Middle frontal gyrus (tissue), 1 donor: ENCODE results near the gene FAM184B.
"Not testable (repeated sequence)": the region's sequence is repeated elsewhere in the genome, so short reads cannot be mapped to it uniquely, and the experiment has no call there.

Source experiments
- DNase-seq: peaks from one replicate; pipeline ENCODE4 v3.0.0-alpha.2; 2015; ENCODE audit warnings: low spot score; ENCODE audit errors: extremely low spot score

Gene FAM184B

DNA sequence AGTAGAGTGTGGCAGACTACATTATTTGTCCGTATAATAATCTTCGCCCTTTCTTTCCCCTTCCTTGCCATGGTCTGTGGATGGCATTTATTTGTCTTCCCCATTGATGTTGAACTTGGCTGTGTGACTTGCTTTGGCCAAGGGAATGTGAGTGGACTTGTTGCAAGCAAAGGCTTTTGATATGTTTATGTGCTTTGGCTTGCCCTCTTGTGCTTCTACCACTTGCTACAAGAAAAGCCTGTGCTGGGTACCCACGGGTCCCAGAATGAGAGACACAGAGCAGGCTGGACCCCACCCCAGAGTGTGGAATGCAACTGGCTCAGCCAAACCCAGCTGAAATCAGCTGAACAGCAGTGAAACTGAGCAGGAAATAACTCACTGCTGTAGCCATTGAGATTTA is 63.0 kb downstream of the FAM184B start:
- no peak for DNase-seq

DNA sequence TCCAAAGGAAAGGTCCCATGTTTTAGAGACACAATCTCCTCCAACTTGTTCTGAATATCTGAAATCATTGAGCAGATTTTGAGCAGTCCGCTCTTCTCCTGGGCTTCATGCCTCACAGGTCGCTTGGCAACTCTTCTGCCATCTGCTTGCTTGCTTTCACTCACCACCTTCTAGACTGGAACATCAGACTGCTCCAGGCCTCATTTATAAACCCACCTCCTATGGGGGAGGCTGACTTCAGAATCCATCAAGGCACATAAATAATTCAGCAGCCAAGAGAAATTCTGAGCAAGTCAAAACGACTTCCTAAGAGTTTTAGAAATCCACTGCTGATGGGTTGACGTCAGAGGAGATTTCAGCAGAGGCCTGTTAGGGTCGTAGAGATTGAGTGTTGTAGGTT is 64.1 kb downstream of the FAM184B start:
- peak; percentile 5 for DNase-seq

DNA sequence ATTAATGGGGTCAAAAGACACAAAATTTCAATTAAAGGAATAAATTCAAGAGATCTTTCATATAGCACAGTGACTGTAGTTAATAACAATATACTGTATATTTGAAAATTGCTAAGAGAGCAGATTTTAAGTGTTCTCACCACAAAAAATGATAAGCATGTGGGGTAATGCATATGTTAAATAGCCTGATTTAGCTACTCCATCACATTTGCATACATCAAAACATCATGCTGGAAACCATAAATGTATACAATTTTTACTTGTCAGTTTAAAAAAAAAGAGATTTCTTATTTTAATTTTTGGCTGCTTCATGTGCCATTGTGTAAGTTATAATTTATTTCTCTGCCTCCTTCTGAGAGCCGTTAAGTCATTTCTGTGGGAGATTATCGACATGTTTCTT is 65.9 kb downstream of the FAM184B start:
- no peak for DNase-seq

DNA sequence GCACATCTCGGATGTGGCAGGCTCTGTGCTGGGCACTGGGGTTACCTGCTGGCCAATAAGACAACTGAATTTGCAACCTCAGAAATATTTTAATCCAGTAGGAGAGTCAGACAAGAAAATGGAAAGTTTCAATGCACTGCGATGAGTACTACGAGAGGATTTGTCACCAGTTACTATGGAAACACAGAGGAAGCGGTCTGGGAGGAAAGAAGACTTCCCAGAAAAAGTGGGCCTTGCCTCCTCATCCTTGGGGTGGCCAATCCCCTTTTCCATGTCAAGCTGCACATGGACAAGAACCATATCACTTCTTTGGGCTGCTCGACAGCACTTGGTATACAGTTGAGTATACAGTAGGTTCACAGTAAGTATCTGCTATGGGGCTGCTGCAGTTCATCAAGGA is 67.6 kb downstream of the FAM184B start:
- no peak for DNase-seq

DNA sequence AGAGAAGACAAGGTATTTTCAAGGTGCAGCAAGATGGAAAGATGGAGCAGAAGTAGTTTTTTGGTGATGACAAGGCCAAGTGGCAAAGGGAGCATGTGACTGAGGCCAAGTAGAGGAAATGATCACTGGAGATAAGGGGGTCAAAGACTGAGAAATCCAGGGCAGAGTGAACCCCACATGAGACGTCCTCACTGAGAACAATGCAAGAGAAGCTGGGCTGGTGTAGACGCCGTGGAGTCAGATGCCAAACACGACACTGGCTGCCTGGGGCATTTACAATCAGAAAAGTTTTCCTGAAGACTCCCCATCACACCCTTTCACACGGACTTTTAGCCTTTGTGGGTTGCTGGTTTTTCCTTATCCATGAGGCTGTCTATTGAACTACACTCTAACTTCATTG is 69.3 kb downstream of the FAM184B start:
- DNase-seq: no peak

DNA sequence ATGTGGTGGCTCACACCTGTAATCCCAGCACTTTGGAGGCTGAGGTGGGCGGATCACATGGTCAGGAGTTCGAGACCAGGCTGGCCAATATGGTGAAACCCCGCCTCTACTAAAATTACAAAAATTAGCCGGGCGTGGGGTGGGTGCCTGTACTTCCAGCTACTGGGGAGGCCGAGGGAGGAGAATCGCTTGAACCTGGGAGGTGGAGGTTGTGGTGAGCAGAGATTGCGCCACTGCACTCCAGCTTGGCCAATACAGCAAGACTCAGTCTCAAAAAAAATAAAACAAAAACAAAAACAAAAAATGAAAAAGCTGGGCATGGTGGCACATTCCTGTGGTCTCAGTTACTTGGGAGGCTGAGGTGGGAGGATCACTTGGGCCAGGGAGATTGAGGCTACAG is 70.2 kb downstream of the FAM184B start:
- DNase-seq: not testable (repeated sequence)

DNA sequence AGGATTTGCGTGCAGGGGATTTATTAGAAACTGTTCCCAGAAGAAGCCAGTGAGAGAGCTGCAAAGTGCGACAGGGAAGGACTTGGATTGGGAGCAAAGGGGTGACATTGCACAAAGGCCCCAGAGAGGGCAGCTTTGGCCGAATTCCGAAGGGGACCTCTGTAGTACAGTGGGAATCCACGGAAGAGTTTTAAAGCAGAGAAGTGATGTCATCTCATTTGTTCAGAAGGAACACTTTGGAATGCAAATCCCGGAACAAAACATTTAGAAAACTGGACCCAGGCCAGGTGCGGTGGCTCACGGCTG is 71.7 kb downstream of the FAM184B start:
- no peak for DNase-seq

DNA sequence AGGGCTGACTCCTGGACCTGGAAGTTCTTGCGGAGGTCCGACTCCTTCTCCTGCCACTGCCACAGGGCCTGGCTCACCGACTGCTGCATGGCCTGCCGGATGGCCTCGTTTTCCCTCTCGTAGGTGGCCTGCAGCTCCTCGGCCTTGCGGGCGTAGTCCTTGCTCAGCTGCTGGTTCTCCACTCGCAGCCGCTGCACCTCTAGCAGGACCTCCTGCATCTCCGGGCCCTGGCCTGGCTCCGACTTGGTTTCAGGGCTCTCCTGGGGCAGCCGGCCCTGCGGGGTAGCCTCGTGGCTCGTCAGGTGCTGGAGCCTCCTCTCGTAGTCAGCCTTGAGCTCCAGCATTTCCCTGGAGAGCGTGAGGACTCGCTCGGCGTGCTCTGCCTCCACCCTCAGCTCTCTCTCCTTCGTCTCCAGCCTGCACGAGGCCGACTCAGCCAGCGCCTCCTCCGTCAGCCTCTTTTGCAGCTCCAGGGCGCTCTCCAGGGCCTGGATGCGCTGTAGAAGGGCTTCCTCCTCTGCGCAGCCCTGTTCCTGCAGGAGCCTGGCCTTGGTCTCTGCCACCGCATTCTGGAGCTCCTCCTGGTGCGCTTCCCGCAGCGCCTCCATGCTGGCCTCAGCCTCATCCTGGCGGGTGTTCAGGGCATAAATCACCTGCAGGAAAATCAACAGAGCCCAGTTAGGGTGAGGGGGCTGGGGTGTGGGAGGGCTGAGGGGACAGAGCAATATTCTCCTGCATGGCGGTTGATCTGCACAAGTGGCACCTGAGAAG is 72.2 kb downstream of the FAM184B start:
- no peak for DNase-seq

DNA sequence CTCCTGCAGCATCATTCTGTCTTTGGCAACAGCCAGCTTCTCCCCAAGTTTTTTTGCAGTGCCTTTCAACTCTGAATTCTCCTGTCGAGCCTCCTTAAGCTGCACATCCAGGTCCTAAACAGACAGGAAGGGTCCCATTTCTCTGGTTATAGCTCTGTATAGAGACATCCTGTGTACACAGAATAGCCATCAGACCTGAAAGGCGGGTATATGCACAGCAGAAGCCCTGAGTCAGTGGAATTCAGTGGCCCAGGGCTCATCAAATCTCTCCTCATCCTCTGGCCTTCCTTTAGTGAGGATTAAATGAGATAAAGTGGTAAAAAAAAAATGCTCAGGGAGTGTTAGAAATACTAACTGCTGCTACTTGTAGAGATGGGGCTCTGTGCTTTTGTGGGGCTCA is 73.8 kb downstream of the FAM184B start:
- DNase-seq: no peak

DNA sequence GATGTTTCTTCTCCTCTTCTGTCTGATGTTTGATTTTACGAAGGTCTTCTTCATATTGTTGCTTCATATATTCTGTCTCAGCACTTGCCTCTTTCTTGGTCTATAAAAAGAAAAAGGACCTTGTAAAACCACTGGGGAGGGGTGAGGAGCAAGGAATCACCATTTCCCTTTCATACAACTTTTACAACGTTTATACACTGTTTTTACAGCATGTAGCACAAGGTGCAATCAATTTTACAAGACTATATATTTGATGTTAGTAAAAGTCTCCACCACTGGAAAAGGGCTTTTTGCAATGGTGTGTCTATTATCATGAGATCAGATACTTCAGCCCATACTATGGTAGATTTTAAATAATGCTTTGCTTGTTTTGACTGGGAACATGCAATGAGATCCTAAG is 76.3 kb downstream of the FAM184B start:
- DNase-seq: no peak

DNA sequence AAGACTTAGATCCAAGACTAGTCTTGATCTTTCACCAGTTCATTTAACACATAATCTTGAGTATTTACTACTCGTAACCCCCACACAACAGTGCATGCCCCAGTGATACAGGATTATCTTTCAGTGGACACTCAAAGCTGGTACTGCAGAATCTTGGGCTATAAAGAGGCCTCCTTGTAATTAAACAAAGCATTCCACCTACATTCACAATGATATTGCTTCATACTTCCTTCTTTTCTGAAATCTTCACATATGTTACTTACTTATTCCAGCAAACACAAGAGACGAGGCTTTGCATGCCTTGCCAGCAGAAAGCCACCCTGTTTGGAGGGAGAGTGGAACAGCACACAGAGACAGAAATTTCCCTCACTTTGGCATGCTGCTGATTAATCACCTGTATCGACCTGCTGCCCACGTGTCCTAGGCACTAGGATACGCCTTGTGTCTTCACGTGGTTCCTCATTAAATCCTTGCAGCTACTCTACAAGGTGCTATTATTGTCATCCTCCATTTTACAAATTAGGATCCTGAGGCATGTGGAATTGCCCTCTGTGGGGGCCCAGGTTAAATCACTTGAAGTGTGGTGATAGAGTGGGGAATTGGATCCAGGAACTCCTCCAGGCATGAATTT is 77.3 kb downstream of the FAM184B start:
- no peak for DNase-seq

DNA sequence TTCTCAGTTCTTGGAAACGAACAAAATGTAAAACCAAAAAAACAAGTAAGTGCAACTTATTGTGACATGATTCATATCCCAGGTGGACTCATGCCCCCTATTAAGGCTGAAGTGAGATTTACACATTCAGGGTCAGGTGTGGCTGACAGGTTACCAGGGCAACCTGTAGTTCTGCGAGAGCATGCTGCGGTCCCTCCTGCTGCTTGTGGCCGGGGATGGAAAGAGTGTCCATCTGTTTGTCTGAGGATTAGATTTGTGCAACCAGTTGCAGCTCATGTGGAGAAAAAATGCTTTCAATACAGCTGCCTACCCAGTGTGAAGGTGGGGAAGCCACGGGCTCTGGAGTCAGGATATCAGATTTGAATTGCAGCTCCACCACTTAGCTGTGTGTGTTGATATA is 78.8 kb downstream of the FAM184B start:
- no peak for DNase-seq

DNA sequence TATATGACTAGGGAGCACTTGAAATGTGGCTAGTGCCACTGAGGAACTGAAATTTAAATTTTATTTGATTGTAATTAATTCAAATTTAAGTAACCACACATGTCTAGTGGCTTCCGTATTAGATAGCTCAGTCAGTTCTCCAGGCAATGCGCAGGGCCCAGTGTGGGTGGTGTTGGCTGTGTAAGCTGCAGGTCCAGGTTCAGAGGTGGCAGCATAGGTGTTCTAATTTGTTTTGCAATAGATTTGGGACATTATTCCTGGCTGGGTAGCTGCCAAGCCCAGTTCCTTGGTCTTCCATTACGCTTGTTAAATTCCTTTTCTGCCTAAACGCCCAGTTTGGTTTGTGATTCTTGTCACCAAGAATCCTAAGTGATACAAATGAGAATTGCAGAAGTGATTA is 79.5 kb downstream of the FAM184B start:
- DNase-seq: no peak

DNA sequence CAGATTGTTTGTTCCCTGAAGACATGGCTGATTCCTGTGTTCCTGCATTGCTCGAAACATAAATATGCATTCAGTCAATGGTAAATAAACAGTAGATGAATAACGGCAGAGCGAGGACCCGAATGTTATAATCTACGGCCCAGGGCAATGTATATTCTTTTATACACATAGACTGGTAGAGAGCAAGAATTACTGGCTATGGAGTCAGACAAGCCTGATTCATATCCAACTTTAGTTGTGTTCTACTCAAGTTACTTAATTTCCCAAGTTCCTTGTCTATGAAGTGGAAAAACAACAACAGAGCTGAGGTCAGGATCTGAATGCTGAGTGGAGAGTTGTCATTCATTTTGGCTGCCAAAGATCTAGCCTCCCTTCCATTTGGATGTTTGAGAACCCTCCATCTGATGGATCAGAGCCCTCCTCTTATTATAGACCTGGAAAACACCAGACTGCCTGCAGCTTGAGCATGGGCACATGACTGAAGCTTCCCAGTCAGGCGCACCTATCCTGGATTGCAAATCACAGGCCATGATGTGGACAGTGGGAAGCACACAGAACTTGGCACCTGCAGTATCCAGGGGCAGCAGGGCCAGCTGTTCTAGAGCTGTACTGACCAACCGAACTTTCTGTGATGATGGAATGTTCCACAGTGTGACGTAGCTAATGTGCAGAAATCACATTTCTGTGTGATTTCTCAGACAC is 80.1 kb downstream of the FAM184B start:
- no peak for DNase-seq

DNA sequence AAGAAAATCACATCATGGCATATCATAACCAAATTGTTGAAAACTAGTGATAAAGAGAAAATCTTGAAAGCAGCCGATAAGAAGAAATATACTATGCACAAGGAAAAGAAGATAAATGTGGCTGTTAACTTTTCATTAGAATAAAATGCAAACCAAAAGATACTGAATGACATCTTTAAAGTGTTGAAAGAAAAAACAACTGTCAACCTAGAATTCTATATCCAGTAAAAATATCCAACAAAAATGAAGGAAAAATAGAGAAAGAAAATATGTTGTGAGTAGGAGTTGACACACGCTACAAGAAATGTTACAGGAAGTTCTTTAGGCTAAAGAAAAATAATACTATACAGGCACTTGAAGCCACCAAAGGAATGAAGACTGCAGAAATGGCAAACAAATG is 82.0 kb downstream of the FAM184B start:
- DNase-seq: no peak

DNA sequence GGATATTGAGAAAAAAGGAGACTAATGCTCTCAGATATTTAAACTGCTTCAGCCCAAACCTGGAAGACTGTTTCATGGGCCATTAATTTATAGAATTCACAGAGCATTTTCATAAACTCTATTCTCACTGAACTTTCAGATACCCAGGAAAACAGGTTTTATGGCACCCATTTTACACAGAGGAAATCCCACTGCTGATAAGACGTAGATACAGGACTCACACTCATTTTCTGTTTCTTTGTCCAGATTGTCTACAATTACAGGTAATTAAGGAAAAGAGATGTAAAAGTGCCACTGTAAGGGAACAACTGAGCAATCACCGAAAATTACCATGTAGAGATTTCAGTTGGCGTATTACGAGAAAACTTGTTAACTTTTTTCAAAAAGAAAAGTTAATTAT is 83.3 kb downstream of the FAM184B start:
- DNase-seq: no peak

DNA sequence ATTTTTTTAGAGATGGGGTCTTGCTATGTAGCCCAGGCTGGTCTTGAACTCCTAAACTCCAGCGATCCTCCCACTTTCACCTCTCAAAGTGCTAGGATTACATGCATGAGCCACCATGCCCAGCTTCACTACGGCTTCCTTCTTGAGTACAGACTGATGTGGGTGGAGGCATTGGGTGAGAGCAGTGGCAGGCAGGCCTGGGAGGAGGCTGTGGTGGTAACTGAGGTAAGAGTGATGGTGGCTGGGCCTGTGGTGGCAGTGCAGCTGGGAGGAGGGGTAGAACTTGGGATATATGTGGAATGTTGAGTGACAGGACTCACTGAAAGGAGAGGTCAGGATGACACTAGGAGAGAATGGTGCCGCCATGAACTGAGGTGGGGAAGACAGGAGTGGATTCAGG is 86.1 kb downstream of the FAM184B start:
- no peak for DNase-seq

DNA sequence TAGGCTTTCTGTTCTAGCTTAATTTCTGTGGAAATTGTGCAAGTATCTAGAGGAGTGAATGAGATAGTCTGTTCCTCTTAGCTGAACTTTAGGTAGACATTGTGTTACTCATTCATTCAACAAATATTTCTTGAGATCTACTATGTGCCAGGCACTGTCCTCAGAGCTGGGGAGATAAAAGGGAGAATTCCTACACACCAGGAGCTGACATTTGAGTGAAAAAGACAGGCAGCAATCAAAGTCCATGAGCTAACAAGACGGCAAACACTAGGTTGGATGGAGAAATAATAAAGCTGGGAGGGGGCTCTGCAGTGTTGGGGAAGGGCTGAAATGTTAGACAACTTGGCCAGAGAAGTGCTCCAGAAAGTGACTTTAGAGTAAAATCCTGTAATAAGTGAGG is 86.9 kb downstream of the FAM184B start:
- no peak for DNase-seq

DNA sequence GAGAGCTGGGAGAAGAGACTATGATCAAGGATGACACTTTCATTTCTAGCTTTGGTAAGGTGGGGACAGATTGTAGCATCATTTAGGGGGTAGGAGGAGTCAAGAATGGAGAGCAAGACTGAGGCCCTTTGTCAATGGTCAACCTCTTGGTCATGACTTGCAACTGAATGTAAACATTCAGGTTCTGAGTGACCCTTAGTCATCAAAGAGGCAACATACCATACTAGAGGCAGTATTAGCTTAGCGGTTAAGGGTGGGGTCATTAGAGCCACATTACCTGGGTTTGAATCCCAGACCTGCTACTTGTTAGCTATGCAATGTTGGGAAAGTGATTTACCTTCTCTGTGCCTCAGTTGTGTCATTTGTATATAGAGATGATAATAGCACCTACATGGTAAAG is 90.5 kb downstream of the FAM184B start:
- DNase-seq: no peak

DNA sequence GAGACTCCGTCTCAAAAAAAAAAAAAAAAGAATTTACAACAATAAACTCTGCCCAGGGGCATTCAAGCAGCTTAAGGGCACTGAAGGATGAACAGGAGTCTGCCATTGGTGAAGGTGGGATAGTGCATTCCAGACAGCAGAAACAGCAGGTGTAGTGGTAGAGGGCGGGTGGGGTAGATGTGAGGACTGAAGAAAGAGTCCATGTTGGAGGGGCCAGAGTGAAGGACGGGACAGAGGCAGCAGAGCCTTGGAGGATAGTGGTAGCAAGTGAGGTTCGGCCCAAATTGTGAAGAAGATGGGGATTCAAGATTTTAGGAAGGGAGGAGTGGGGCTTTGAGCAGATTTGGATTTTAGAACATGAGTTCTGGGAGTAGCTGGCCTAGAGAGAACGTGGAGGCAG is 91.3 kb downstream of the FAM184B start:
- DNase-seq: no peak

DNA sequence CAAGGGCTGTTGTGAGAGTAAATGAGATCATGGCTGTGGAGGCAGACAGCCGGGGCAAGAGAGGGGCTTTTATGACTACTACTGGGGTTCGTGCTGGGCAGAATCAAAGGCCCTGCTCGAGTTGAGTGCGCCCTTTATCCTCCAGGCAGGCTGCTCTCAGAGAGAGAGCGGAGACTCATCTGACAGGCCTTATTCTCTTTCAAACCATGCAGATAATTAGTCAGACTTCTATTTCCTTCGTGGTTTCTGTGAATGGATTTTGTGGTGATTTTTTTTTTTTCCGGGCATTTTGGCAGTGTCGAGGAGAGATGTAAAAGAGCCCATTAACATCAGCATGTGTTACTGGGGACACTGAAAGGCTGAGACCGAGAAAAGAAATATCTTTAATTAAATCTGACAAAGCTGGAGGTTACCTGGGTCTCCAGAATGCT is 93.4 kb downstream of the FAM184B start:
- DNase-seq: no peak

DNA sequence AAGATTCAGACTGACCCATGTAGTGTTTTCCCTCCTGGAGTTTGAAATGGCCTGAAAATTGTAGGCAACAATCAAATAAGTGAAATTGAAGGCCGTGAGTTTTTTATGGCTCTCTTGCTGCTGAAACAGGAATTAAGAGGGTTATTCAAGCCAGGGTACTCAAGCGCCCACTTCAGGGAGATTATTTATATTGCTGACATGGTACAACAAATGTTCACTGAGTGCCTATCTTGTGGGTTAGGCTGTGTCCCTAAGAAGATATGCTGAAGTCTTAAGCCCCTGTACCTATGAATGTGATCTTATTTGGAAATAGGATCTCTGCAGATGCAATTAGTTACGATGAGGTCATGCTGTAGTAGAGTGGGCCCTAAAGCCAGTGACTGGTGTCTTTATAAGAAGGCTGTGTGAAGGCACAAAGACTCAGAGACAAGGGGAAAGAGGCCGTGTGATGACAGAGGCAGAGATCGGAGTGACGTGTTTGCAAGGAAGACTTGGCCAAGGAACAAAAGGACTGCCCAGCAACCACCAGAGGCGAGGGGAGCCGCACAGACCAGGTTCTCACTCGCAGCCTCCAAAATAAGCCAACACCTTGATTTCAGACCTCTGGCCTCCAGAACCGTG is 94.1 kb downstream of the FAM184B start:
- DNase-seq: no peak
